T-cell (primary cell): ENCODE data around the gene GREB1. TPM values are rescaled to one million over a fixed set of nuclear protein-coding genes. Genes with fewer than 3 reads are reported as not detected.

Source experiments
- ATAC-seq, 4 experiments: fragments of 200-7000 bp in 3 of 4; fragments of 150-1000 bp in 1 of 4; cut with Tn5 transposase; replicated peaks in 1 of 4; 1 replicate in 3 of 4; 2 replicates in 1 of 4; pipeline ENCODE4 v1.10.0; 2021; ENCODE audit warnings: moderate library complexity in 3 of 4, mild to moderate bottlenecking in 2 of 4, moderate number of reproducible peaks in 1 of 4
- CTCF ChIA-PET, 2 donors: fragments of 300-600 bp; sonication (Branson Sonifier 250); formaldehyde crosslinking; loops; one replicate each; lab custom pipeline; 2022; ENCODE audit warnings: antibody characterized with exemption in 2 of 2; lab: Charles Lee
- POLR2A ChIA-PET, 2 donors: fragments of 300-600 bp; sonication (Branson Sonifier 250); formaldehyde crosslinking; loops; one replicate each; lab custom pipeline; 2022; ENCODE audit warnings: antibody characterized with exemption in 2 of 2; lab: Charles Lee
- DNase-seq, 35 experiments: peaks; one replicate each; pipeline versions ENCODE4 v3.0.0 to v3.0.0-alpha.2; 2013 to 2023
- H3K27ac ChIP-seq: one replicate; pipeline ENCODE4 v1.5.1; 2013; ENCODE audit warnings: low read length
- H3K27me3 ChIP-seq, 2 experiments: replicated peaks in 1 of 2; 1 replicate in 1 of 2; 2 replicates in 1 of 2; pipeline versions ENCODE4 v1.6.1 to v1.7.0; 2013; ENCODE audit warnings: low read length in 1 of 2, mixed read lengths in 1 of 2; ENCODE audit not compliant: control insufficient read depth in 2 of 2, insufficient read depth in 2 of 2; ENCODE audit errors: extremely low read depth in 1 of 2
- H3K36me3 ChIP-seq, 2 donors: 1 replicate in 1 of 2; 2 replicates in 1 of 2; pipeline versions ENCODE4 v1.6.1 to v1.7.0; 2013; ENCODE audit warnings: low read length in 1 of 2; ENCODE audit not compliant: control insufficient read depth in 2 of 2, insufficient read depth in 1 of 2; ENCODE audit errors: extremely low read depth in 1 of 2
- H3K4me1 ChIP-seq, 2 experiments: 1 replicate in 1 of 2; 2 replicates in 1 of 2; pipeline versions ENCODE4 v1.6.1 to v1.7.0; 2013; ENCODE audit warnings: low read length in 2 of 2, mixed read lengths in 1 of 2; ENCODE audit not compliant: insufficient read depth in 2 of 2, control insufficient read depth in 1 of 2; ENCODE audit errors: extremely low read depth in 1 of 2
- H3K4me3 ChIP-seq, 2 donors: 1 replicate in 1 of 2; 2 replicates in 1 of 2; pipeline versions ENCODE4 v1.5.1 to v1.7.0; 2013; ENCODE audit warnings: mild to moderate bottlenecking in 2 of 2, low read length in 1 of 2, moderate library complexity in 1 of 2; ENCODE audit not compliant: control insufficient read depth in 1 of 2; ENCODE audit errors: extremely low read depth in 1 of 2
- H3K9me3 ChIP-seq: 2 replicates; pipeline ENCODE4 v1.7.0; 2013
- H3K27ac Mint-ChIP-seq, 2 donors: one replicate each; pipeline ENCODE4 v1.8.0; 2020 to 2021; ENCODE audit warnings: mild to moderate bottlenecking in 2 of 2, mixed read lengths in 2 of 2
- H3K27me3 Mint-ChIP-seq, 2 donors: one replicate each; pipeline ENCODE4 v1.8.0; 2021 to 2022; ENCODE audit warnings: mixed read lengths in 2 of 2
- H3K36me3 Mint-ChIP-seq: one replicate; pipeline ENCODE4 v1.8.0; 2021; ENCODE audit warnings: mixed read lengths
- H3K4me1 Mint-ChIP-seq, 3 donors: one replicate each; pipeline ENCODE4 v1.8.0; 2020 to 2022; ENCODE audit warnings: mixed read lengths in 3 of 3, mild to moderate bottlenecking in 1 of 3
- H3K4me3 Mint-ChIP-seq, 3 donors: one replicate each; pipeline ENCODE4 v1.8.0; 2020 to 2022; ENCODE audit warnings: mild to moderate bottlenecking in 3 of 3, mixed read lengths in 3 of 3, moderate library complexity in 3 of 3
- H3K9me3 Mint-ChIP-seq, 3 donors: one replicate each; pipeline ENCODE4 v1.8.0; 2020 to 2022; ENCODE audit warnings: mixed read lengths in 3 of 3
- WGBS: methylation state at CpG from one replicate; pipeline ENCODE4 v1.1.5; 2013; ENCODE audit warnings: missing lambda C conversion rate; ENCODE audit not compliant: insufficient coverage; 5-methylcytosine and 5-hydroxymethylcytosine counted together
- total RNA-seq, 35 experiments: library from RNA in 6 of 35; stranded (reverse) in 6 of 35; fragments of 120-200 nt in 1 of 35; gene quantifications; one replicate each; pipeline versions ENCODE4 v1.2.1 to v1.2.4 and lab custom pipeline; 2013 to 2026

Gene GREB1
- total RNA-seq, 5 donors from 2014 or later (not counting 1 experiment from before 2014, with no cell fraction given): 0.23 to 1.2 (median 0.63) TPM

DNA sequence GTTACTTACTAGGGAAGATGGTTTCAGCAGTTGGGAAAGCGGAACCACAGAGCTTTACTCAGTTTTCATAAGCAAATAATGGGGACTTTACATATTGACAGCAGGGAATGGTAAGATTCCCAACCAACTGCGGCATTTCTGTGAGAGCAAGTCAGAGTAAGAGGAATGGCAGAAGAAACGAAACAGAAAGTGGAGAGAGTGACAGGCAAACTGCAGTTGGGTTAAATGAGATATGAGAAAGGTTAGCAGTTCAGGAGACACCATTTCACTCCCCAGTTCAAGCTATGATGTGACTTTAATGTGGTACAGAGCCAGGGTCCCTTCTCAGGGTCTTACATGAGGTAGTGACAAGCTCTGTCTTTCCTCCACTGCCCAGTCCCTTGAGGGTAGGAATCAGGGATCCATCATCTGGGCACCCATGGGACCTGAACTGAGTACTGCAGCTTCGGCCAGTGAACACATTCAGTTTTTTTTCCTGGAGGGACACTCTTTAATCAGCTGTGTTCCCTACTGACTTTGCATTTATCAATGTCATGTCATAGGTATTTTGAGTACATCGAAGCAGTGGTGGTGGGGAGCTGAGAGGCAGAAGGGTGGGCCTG lies 33.0 kb upstream of the GREB1 start:
- H3K9me3 ChIP-seq: no peaks in the 10 kb centered on the region
- ChIA-PET POLR2A (no interaction called here), CTCF (no interaction called here)
- Mint-ChIP-seq H3K4me3 (no peak overlapping the region), H3K27me3 (peaks cover 9 to 18% of the 10 kb centered on the region in 2 donors), H3K4me1 (no peaks in the 10 kb centered on the region), H3K27ac (no peak overlapping the region), H3K9me3 (peaks cover 0 to 5% (median 4%) of the 10 kb centered on the region in 3 donors), H3K36me3 (no peaks in the 10 kb centered on the region)
- no peak for ATAC-seq
- no peak for DNase-seq
- H3K4me3 ChIP-seq: no peak overlapping the region
- H3K36me3 ChIP-seq: no peaks in the 10 kb centered on the region
- WGBS: 70% methylated on average over 3 of the region's 5 CpGs
- no peak overlapping the region for H3K27ac ChIP-seq
- no peaks in the 10 kb centered on the region for H3K4me1 ChIP-seq
- peaks cover 0 to 15% of the 10 kb centered on the region in 2 experiments for H3K27me3 ChIP-seq

DNA sequence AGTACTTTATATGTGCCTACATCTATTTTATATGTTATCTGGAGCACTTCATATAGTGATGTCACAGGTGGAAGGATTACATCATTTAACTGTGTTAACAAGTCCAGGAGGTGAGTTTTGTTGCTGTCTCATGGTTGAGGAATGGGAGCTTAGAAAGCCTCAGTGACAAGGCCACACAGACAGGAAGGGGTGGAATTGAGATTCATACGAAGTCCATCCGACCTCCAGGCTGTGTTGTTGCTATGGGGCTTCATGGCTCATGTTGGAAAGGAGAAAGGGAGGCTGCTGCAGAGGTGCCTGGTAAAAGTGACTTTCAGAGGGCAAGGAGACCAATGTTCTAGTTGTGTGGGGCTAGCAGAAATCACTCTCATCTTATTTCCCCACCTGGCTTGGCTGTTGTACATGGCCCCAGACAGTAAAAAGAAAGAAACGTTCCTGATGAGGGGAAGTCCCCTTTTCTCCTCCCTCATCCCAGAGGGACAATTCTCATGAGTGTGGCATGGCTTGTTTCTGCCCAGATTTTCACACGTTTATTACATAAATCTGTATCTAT lies 31.0 kb upstream of the GREB1 start:
- H3K27ac Mint-ChIP-seq: no peak overlapping the region
- DNase-seq (no peak), ATAC-seq (no peak)
- Histone ChIP-seq H3K9me3 (no peaks in the 10 kb centered on the region), H3K4me3 (no peak overlapping the region), H3K27me3 (peaks cover 0 to 23% of the 10 kb centered on the region in 2 experiments), H3K27ac (no peak overlapping the region), H3K4me1 (no peaks in the 10 kb centered on the region), H3K36me3 (no peaks in the 10 kb centered on the region)
- H3K4me3 Mint-ChIP-seq: no peak overlapping the region
- H3K36me3 Mint-ChIP-seq: no peaks in the 10 kb centered on the region
- peaks cover 0 to 5% (median 4%) of the 10 kb centered on the region in 3 donors for H3K9me3 Mint-ChIP-seq
- no peaks in the 10 kb centered on the region for H3K4me1 Mint-ChIP-seq
- WGBS: 79% methylated on average over 2 of the region's 4 CpGs
- H3K27me3 Mint-ChIP-seq: peaks cover 9 to 22% of the 10 kb centered on the region in 2 donors
- ChIA-PET CTCF (no interaction called here), POLR2A (no interaction called here)

GRCh38 chr2:11503354-11503927 lies 30.4 kb upstream of the GREB1 start:
- Mint-ChIP-seq H3K4me1 (no peaks in the 10 kb centered on the region), H3K36me3 (no peaks in the 10 kb centered on the region), H3K27me3 (peaks cover 10 to 22% of the 10 kb centered on the region in 2 donors), H3K27ac (no peak overlapping the region), H3K9me3 (peaks cover 0 to 5% (median 4%) of the 10 kb centered on the region in 3 donors), H3K4me3 (no peak overlapping the region)
- 100% methylated on average over 3 of the region's 8 CpGs for WGBS
- DNase-seq (no peak), ATAC-seq (no peak)
- Histone ChIP-seq H3K27me3 (peaks cover 0 to 22% of the 10 kb centered on the region in 2 experiments), H3K27ac (no peak overlapping the region), H3K4me1 (no peaks in the 10 kb centered on the region), H3K9me3 (no peaks in the 10 kb centered on the region), H3K36me3 (no peaks in the 10 kb centered on the region), H3K4me3 (no peak overlapping the region)
- CTCF ChIA-PET: no interaction called here
- POLR2A ChIA-PET: no interaction called here

DNA sequence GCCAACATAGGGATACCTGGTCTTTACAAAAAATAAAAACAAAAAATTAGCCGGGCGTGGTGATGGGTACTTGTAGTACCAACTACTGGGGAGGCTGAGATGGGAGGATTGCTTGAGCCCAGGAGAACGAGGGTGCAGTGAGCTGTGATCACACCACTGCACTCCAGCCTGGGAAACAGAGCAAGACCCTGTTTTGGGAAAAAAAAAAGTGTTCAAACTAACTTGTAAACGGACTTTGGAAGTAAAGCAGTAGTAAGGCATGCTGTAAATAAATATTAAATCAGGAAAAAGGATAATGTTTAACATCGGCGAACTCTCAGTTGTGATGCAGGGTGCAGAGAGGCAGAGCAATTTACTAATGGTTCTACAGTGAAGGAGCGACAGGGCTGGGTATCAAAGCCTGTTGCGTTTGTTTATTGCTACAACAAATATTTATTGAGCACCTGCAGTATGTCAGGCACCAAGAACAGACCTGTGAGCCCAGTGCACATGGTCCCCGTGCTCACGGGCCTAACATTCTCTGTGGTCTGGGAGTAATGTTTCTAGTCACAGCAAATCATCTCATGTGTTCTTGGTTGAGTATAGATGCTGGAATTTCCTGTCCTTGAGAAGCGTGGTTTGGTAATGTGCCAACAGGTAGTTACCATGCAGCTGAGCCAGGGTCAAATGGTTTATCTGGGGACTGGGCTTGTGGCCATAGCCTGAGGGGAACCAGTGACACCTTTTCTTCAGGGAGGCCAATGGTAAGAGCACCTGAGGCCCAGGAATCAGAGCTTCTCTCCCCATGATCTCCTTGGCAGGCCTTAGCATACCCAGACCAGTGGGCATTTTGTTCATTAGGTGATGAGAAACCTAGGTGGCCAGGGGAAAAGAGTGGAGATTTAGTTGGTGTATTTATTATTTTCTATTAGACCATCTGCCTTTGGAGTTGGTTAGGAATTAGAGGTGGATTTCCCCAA lies 27.9 kb upstream of the GREB1 start:
- Mint-ChIP-seq H3K4me3 (no peak overlapping the region), H3K27me3 (peaks cover 11 to 22% of the 10 kb centered on the region in 2 donors), H3K36me3 (no peaks in the 10 kb centered on the region), H3K4me1 (no peaks in the 10 kb centered on the region), H3K9me3 (peaks cover 0 to 5% (median 4%) of the 10 kb centered on the region in 3 donors), H3K27ac (no peak overlapping the region)
- no peaks in the 10 kb centered on the region for H3K4me1 ChIP-seq
- ChIA-PET POLR2A (no interaction called here), CTCF (no interaction called here)
- DNase-seq: no peak
- H3K27me3 ChIP-seq: peaks cover 0 to 18% of the 10 kb centered on the region in 2 experiments
- WGBS: 78% methylated on average over 8 of the region's 11 CpGs
- H3K36me3 ChIP-seq: no peaks in the 10 kb centered on the region
- no peak for ATAC-seq
- H3K9me3 ChIP-seq: no peaks in the 10 kb centered on the region
- H3K27ac ChIP-seq: no peak overlapping the region
- H3K4me3 ChIP-seq: no peak overlapping the region

DNA sequence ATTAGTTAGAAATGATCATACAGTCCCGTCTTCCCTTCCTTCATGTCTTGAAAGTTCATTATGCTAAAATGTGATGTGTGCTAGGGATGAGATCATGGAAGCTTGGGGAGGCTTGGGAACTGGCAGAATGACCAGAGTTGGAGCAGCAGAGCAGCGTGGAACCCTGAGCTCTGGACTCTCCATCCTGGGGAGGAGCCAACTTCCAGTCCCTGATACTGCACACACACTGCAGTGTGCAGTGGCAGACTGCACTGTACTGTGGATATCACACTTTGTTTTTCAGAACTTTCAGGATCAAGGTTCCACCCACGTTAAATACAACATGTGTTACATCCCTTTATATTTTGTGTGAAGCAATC lies 27.3 kb upstream of the GREB1 start:
- Mint-ChIP-seq H3K36me3 (no peaks in the 10 kb centered on the region), H3K27me3 (peaks cover 11 to 22% of the 10 kb centered on the region in 2 donors), H3K4me1 (no peaks in the 10 kb centered on the region), H3K4me3 (no peak overlapping the region), H3K27ac (no peak overlapping the region), H3K9me3 (peaks cover 0 to 5% (median 4%) of the 10 kb centered on the region in 3 donors)
- Histone ChIP-seq H3K9me3 (no peaks in the 10 kb centered on the region), H3K4me3 (no peak overlapping the region), H3K4me1 (no peaks in the 10 kb centered on the region), H3K36me3 (no peaks in the 10 kb centered on the region), H3K27ac (no peak overlapping the region), H3K27me3 (peaks cover 0 to 16% of the 10 kb centered on the region in 2 experiments)
- POLR2A ChIA-PET: no interaction called here
- ATAC-seq (no peak), DNase-seq (no peak)
- WGBS: no CpG with 5 or more reads among the region's 3 CpGs
- CTCF ChIA-PET: no interaction called here

DNA sequence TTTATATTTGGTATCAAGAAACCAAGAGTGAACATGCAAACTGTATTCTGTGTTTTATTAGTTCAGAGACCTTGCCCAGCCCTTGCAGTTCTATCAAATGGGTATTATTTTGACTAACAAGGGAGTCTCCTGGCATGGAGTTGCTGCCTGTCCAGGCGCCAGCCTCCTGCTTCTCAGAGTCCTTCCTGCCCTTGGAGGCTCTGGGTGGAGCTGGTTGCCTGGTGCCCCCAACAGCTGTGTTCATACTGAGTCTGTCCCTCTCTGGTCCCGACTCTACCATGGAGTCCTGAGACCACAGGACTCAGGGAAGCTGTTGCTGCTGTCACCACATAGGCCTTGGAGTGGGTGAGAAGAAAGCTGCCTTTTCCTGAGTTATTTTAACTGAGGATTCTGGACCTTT lies 26.3 kb upstream of the GREB1 start:
- Histone ChIP-seq H3K27ac (no peak overlapping the region), H3K4me1 (no peaks in the 10 kb centered on the region), H3K36me3 (no peaks in the 10 kb centered on the region), H3K4me3 (no peak overlapping the region), H3K27me3 (peaks cover 0 to 12% of the 10 kb centered on the region in 2 experiments), H3K9me3 (no peaks in the 10 kb centered on the region)
- H3K4me3 Mint-ChIP-seq: no peak overlapping the region
- WGBS: 83% methylated on average over 1 of the region's 2 CpGs
- H3K27ac Mint-ChIP-seq: no peak overlapping the region
- H3K9me3 Mint-ChIP-seq: peaks cover 0 to 5% (median 4%) of the 10 kb centered on the region in 3 donors
- H3K36me3 Mint-ChIP-seq: no peaks in the 10 kb centered on the region
- ATAC-seq (no peak), DNase-seq (no peak)
- CTCF ChIA-PET: no interaction called here
- H3K27me3 Mint-ChIP-seq: peaks cover 11 to 19% of the 10 kb centered on the region in 2 donors
- no peaks in the 10 kb centered on the region for H3K4me1 Mint-ChIP-seq
- POLR2A ChIA-PET: no interaction called here
